HG02943 (cell line): ENCODE results near the gene EGLN3.
"Not testable (repeated sequence)": the region's sequence is repeated elsewhere in the genome, so short reads cannot be mapped to it uniquely, and the experiment has no call there.

Experiments used
- ATAC-seq: cut with Tn5 transposase; IDR thresholded peaks from one replicate; pipeline ENCODE4 v1.9.1; 2021; ENCODE audit warnings: mild to moderate bottlenecking, low read depth, moderate library complexity; ENCODE audit not compliant: unreplicated experiment

EGLN3 gene

GRCh38 chr14:33940561-33941011 lies 10.3 kb downstream of the EGLN3 start:
- no peak for ATAC-seq

GRCh38 chr14:33938131-33938949 lies 12.5 kb downstream of the EGLN3 start:
- ATAC-seq, result no peak

GRCh38 chr14:33936391-33936790 lies 14.5 kb downstream of the EGLN3 start:
- ATAC-seq, result no peak

- ATAC-seq, result no peak
These were observed 15.9 kb downstream of the EGLN3 start for GRCh38 chr14:33934938-33935337.

- no peak for ATAC-seq
These were observed 16.7 kb downstream of the EGLN3 start for GRCh38 chr14:33934043-33934750.

- no peak for ATAC-seq
These were observed 17.4 kb downstream of the EGLN3 start for GRCh38 chr14:33933386-33933933.

- ATAC-seq, result no peak
These were observed 18.1 kb downstream of the EGLN3 start for GRCh38 chr14:33932576-33933345.

- ATAC-seq, result no peak
These were observed 18.8 kb downstream of the EGLN3 start for GRCh38 chr14:33932033-33932432.

GRCh38 chr14:33931461-33931860 lies 19.4 kb downstream of the EGLN3 start:
- ATAC-seq, result no peak

- ATAC-seq, result no peak
These were observed 20.4 kb downstream of the EGLN3 start for GRCh38 chr14:33930439-33930838.

GRCh38 chr14:33929799-33930408 lies 21.0 kb downstream of the EGLN3 start:
- ATAC-seq, result no peak

- ATAC-seq, result no peak
These were observed 22.0 kb downstream of the EGLN3 start for GRCh38 chr14:33928895-33929294.

- ATAC-seq, result no peak
These were observed 22.9 kb downstream of the EGLN3 start for GRCh38 chr14:33927944-33928343.

GRCh38 chr14:33926967-33927366 lies 23.9 kb downstream of the EGLN3 start:
- ATAC-seq, result not testable (repeated sequence)

GRCh38 chr14:33925946-33926345 lies 24.9 kb downstream of the EGLN3 start:
- ATAC-seq, result no peak

- no peak for ATAC-seq
These were observed 25.6 kb downstream of the EGLN3 start for GRCh38 chr14:33925235-33925634.

GRCh38 chr14:33924566-33925100 lies 26.2 kb downstream of the EGLN3 start:
- ATAC-seq, result no peak

- no peak for ATAC-seq
These were observed 28.7 kb downstream of the EGLN3 start for GRCh38 chr14:33922125-33922524.

GRCh38 chr14:33918256-33918655 lies 32.6 kb downstream of the EGLN3 start:
- no peak for ATAC-seq

GRCh38 chr14:33917661-33918060 lies 33.2 kb downstream of the EGLN3 start:
- no peak for ATAC-seq
